Measurements from ENCODE around the gene GMCL2. TPM values are rescaled to one million over a fixed set of nuclear protein-coding genes. Genes with fewer than 3 reads are reported as not detected.
"Not testable (repeated sequence)": the region's sequence is repeated elsewhere in the genome, so short reads cannot be mapped to it uniquely, and the experiment has no call there.

Gene GMCL2
- polyA plus RNA-seq, 1 donor (not counting 4 experiments of a cell fraction or from before 2014, with no cell fraction given): not detected

DNA sequence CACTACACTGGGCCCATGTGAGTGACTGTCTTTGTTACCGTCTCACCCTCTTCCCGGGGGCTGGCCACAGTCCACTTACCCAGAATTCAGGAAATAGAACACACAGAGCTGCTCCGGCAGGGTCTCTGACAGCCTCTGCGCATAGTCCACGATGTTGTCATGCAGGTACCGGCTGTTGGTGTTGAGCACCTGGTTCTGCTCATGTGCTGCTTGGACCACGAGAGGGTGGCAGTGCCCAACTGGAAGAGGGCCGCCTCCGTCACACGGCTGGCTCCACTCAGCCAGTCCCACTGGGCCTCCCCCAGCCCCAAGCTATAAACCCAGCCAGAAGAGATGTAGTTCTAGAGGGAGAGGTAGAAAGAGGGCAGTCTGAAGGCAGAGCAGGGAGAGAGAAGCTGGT, 42.7 kb upstream of the GMCL2 start:
- Histone ChIP-seq H3K4me3 (ENCODE audit: control insufficient read depth in 2 of 3, extremely low read depth in 1 of 3, insufficient read depth in 2 of 3, low read depth in 1 of 3, low read length in 3 of 3) (no peak overlapping the region), H3K9me3 (ENCODE audit: control insufficient read depth, low read depth, low read length) (no peaks in the 10 kb centered on the region), H3K27ac (ENCODE audit: control insufficient read depth, insufficient read depth, low read length) (no peak overlapping the region), H2AFZ (ENCODE audit: control insufficient read depth, low read length) (no peak overlapping the region), H3K4me1 (ENCODE audit: control insufficient read depth, extremely low read depth, insufficient read depth, low read length) (peaks cover 28% of the 10 kb centered on the region), H3K36me3 (ENCODE audit: control insufficient read depth in 2 of 2, extremely low read depth in 1 of 2, insufficient read depth in 2 of 2, low read length in 2 of 2) (peaks cover 11 to 22% of the 10 kb centered on the region in 2 experiments), H3K79me2 (ENCODE audit: control insufficient read depth, insufficient read depth, low read length) (peaks cover 29% of the 10 kb centered on the region), H4K20me1 (ENCODE audit: control insufficient read depth, extremely low read depth, insufficient read depth, low read length) (peaks cover 4% of the 10 kb centered on the region), H3K9me1 (ENCODE audit: control insufficient read depth, extremely low read depth, insufficient read depth, low read length) (no peaks in the 10 kb centered on the region), H3K27me3 (ENCODE audit: control insufficient read depth, extremely low read depth, insufficient read depth, low read length) (no peaks in the 10 kb centered on the region), H3K4me2 (ENCODE audit: control insufficient read depth, extremely low read depth, insufficient read depth, low read depth, low read length) (no peak overlapping the region), H3K9ac (ENCODE audit: control insufficient read depth, extremely low read depth, insufficient read depth, low read length) (no peak overlapping the region)
- no peak for DNase-seq (ENCODE audit: low read depth, low spot score)
- FAIRE-seq: no peak
- TF ChIP-seq, protein P1, sequence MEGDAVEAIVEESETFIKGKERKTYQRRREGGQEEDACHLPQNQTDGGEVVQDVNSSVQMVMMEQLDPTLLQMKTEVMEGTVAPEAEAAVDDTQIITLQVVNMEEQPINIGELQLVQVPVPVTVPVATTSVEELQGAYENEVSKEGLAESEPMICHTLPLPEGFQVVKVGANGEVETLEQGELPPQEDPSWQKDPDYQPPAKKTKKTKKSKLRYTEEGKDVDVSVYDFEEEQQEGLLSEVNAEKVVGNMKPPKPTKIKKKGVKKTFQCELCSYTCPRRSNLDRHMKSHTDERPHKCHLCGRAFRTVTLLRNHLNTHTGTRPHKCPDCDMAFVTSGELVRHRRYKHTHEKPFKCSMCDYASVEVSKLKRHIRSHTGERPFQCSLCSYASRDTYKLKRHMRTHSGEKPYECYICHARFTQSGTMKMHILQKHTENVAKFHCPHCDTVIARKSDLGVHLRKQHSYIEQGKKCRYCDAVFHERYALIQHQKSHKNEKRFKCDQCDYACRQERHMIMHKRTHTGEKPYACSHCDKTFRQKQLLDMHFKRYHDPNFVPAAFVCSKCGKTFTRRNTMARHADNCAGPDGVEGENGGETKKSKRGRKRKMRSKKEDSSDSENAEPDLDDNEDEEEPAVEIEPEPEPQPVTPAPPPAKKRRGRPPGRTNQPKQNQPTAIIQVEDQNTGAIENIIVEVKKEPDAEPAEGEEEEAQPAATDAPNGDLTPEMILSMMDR (optimal IDR thresholded peaks at IDR 0.05 in 1 of 3, IDR thresholded peaks at IDR 0.05 in 1 of 3, conservative IDR thresholded peaks at IDR 0.05 in 1 of 3; ENCODE audit: extremely low read depth in 1 of 3, insufficient read depth in 2 of 3, low read length in 3 of 3): no peak
- no peak for TF ChIP-seq EZH2 (IDR thresholded peaks at IDR 0.05; ENCODE audit: low read length)
- dilution Hi-C loops (cut with MboI; ENCODE audit: extremely low pct_ligation_motif_present, low sequenced_read_pairs): no loop called here

DNA sequence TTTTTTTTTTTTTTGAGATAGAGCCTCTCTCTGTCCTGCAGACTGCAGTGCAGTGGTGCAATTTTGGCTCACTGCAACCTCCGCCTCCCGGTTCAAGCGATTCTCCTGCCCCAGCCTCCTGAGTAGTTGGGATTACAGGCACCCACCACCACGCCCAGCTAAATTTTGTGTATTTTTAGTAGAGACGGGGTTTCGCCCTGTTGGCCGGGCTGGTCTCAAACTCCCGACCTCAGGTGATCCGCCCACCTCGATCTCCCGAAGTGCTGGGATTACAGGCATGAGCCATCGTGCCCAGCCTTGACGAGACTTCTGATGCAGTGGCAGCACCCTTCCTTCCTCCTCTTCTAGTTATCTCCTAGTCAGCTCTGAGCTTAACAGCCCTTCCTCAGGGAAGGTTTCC, 41.9 kb upstream of the GMCL2 start:
- H3K4me3 ChIP-seq (ENCODE audit: control insufficient read depth in 2 of 3, extremely low read depth in 1 of 3, insufficient read depth in 2 of 3, low read depth in 1 of 3, low read length in 3 of 3); H3K9me1 ChIP-seq (ENCODE audit: control insufficient read depth, extremely low read depth, insufficient read depth, low read length); H2AFZ ChIP-seq (ENCODE audit: control insufficient read depth, low read length); H3K27me3 ChIP-seq (ENCODE audit: control insufficient read depth, extremely low read depth, insufficient read depth, low read length); H3K4me2 ChIP-seq (ENCODE audit: control insufficient read depth, extremely low read depth, insufficient read depth, low read depth, low read length); H3K9me3 ChIP-seq (ENCODE audit: control insufficient read depth, low read depth, low read length); H3K9ac ChIP-seq (ENCODE audit: control insufficient read depth, extremely low read depth, insufficient read depth, low read length); FAIRE-seq; dilution Hi-C loops (cut with MboI; ENCODE audit: extremely low pct_ligation_motif_present, low sequenced_read_pairs); H3K27ac ChIP-seq (ENCODE audit: control insufficient read depth, insufficient read depth, low read length); H4K20me1 ChIP-seq (ENCODE audit: control insufficient read depth, extremely low read depth, insufficient read depth, low read length); DNase-seq (ENCODE audit: low read depth, low spot score): not testable (repeated sequence)
- Histone ChIP-seq H3K36me3 (ENCODE audit: control insufficient read depth in 2 of 2, extremely low read depth in 1 of 2, insufficient read depth in 2 of 2, low read length in 2 of 2) (peaks cover 13 to 22% of the 10 kb centered on the region in 2 experiments), H3K4me1 (ENCODE audit: control insufficient read depth, extremely low read depth, insufficient read depth, low read length) (peaks cover 28% of the 10 kb centered on the region), H3K79me2 (ENCODE audit: control insufficient read depth, insufficient read depth, low read length) (peaks cover 29% of the 10 kb centered on the region)

DNA sequence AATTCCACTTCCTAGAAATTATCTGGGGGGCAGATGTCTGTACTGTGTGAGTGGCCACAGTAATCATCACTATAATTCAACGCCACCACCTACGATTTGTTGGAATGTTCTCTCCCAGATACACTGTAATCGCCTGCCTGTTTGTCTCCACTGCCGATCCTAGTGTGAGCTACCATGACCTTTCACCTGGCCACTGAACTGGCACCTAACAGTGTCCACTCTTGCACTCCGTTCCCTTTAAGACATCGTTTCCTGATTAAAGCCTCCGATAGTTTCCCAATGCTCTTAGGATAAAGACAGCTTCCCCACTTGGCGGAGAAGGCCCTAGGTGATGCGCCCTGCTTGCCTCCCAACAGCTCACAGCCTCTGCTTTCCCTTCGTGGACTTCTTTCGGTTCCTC, 41.4 kb upstream of the GMCL2 start:
- Histone ChIP-seq H3K4me2 (ENCODE audit: control insufficient read depth, extremely low read depth, insufficient read depth, low read depth, low read length) (no peak overlapping the region), H3K36me3 (ENCODE audit: control insufficient read depth in 2 of 2, extremely low read depth in 1 of 2, insufficient read depth in 2 of 2, low read length in 2 of 2) (peaks cover 13 to 22% of the 10 kb centered on the region in 2 experiments), H2AFZ (ENCODE audit: control insufficient read depth, low read length) (no peak overlapping the region), H4K20me1 (ENCODE audit: control insufficient read depth, extremely low read depth, insufficient read depth, low read length) (peaks cover 4% of the 10 kb centered on the region), H3K79me2 (ENCODE audit: control insufficient read depth, insufficient read depth, low read length) (peaks cover 29% of the 10 kb centered on the region), H3K9me3 (ENCODE audit: control insufficient read depth, low read depth, low read length) (no peaks in the 10 kb centered on the region), H3K9me1 (ENCODE audit: control insufficient read depth, extremely low read depth, insufficient read depth, low read length) (no peaks in the 10 kb centered on the region), H3K4me1 (ENCODE audit: control insufficient read depth, extremely low read depth, insufficient read depth, low read length) (peaks cover 28% of the 10 kb centered on the region), H3K9ac (ENCODE audit: control insufficient read depth, extremely low read depth, insufficient read depth, low read length) (no peak overlapping the region), H3K4me3 (ENCODE audit: control insufficient read depth in 2 of 3, extremely low read depth in 1 of 3, insufficient read depth in 2 of 3, low read depth in 1 of 3, low read length in 3 of 3) (no peak overlapping the region), H3K27ac (ENCODE audit: control insufficient read depth, insufficient read depth, low read length) (no peak overlapping the region), H3K27me3 (ENCODE audit: control insufficient read depth, extremely low read depth, insufficient read depth, low read length) (no peaks in the 10 kb centered on the region)
- DNase-seq (ENCODE audit: low read depth, low spot score): no peak
- FAIRE-seq: no peak
- dilution Hi-C loops (cut with MboI; ENCODE audit: extremely low pct_ligation_motif_present, low sequenced_read_pairs): no loop called here
- TF ChIP-seq, protein P1 (optimal IDR thresholded peaks at IDR 0.05 in 1 of 3, IDR thresholded peaks at IDR 0.05 in 1 of 3, conservative IDR thresholded peaks at IDR 0.05 in 1 of 3; ENCODE audit: extremely low read depth in 1 of 3, insufficient read depth in 2 of 3, low read length in 3 of 3): no peak
- TF ChIP-seq EZH2 (IDR thresholded peaks at IDR 0.05; ENCODE audit: low read length): no peak
